OCI-LY1 (cell line): ENCODE results near the gene HEBP2.

ENCODE experiments used
- H2AFZ ChIP-seq: fragments of 200-600 bp; sonication (generic), shearing (Covaris generic); 2 replicates; pipeline ENCODE4 v1.6.0; 2014; ENCODE audit warnings: antibody characterized with exemption, mild to moderate bottlenecking, low read length
- H3F3A ChIP-seq: fragments of 200-600 bp; sonication (generic), shearing (Covaris generic); 2 replicates; pipeline ENCODE4 v1.6.0; 2014; ENCODE audit warnings: mild to moderate bottlenecking, antibody characterized with exemption, low read length, moderate library complexity; ENCODE audit not compliant: insufficient read depth
- H3K27ac ChIP-seq: fragments of 200-600 bp; sonication (generic); 2 replicates; pipeline ENCODE4 v1.5.1; 2014; ENCODE audit warnings: low read length, mixed run types, mild to moderate bottlenecking, low read depth; ENCODE audit not compliant: poor library complexity, severe bottlenecking
- H3K27me3 ChIP-seq: fragments of 200-600 bp; sonication (generic); 2 replicates; pipeline ENCODE4 v1.6.0; 2014; ENCODE audit warnings: antibody characterized with exemption, mild to moderate bottlenecking, low read length, moderate library complexity; ENCODE audit not compliant: insufficient read depth
- H3K36me3 ChIP-seq: fragments of 200-600 bp; sonication (generic); 2 replicates; pipeline ENCODE4 v1.6.1; 2014; ENCODE audit warnings: mild to moderate bottlenecking, antibody characterized with exemption, low read length, moderate library complexity, mixed read lengths; ENCODE audit not compliant: insufficient read depth
- H3K4me1 ChIP-seq: fragments of 200-600 bp; sonication (generic); 2 replicates; pipeline ENCODE4 v1.5.1; 2014; ENCODE audit warnings: mild to moderate bottlenecking, low read length, moderate library complexity; ENCODE audit not compliant: insufficient read depth, severe bottlenecking
- H3K4me2 ChIP-seq: fragments of 200-600 bp; sonication (generic), shearing (Covaris generic); 2 replicates; pipeline ENCODE4 v1.6.1; 2014; ENCODE audit warnings: low read length
- H3K4me3 ChIP-seq: fragments of 200-600 bp; sonication (generic); 2 replicates; pipeline ENCODE4 v1.5.1; 2014; ENCODE audit warnings: low read length, low read depth, mild to moderate bottlenecking, mixed read lengths; ENCODE audit not compliant: poor library complexity, severe bottlenecking
- H3K79me2 ChIP-seq: fragments of 200-600 bp; shearing (Covaris generic); 2 replicates; pipeline ENCODE4 v1.6.1; 2016; ENCODE audit warnings: mixed run types, low read length, mixed read lengths; ENCODE audit not compliant: insufficient read depth
- H3K9ac ChIP-seq: fragments of 200-600 bp; sonication (generic), shearing (Covaris generic); 2 replicates; pipeline ENCODE4 v1.6.1; 2014; ENCODE audit warnings: mild to moderate bottlenecking, low read length, mixed read lengths
- H3K9me2 ChIP-seq: fragments of 200-600 bp; sonication (generic), shearing (Covaris generic); 2 replicates; pipeline ENCODE4 v1.6.1; 2014; ENCODE audit warnings: low read depth, mild to moderate bottlenecking, low read length, mixed read lengths
- H3K9me3 ChIP-seq: fragments of 200-600 bp; shearing (Covaris generic); 2 replicates; pipeline ENCODE4 v1.6.1; 2014; ENCODE audit warnings: low read length, mixed read lengths
- H4K20me1 ChIP-seq: fragments of 200-600 bp; sonication (generic), shearing (Covaris generic); 2 replicates; pipeline ENCODE4 v1.6.0; 2016; ENCODE audit warnings: mild to moderate bottlenecking, low read length; ENCODE audit not compliant: insufficient read depth
- EZH2 ChIP-seq: fragments of 200-600 bp; sonication (generic), shearing (Covaris generic); IDR thresholded peaks from 2 replicates; pipeline ENCODE4 v1.8.0; 2017; ENCODE audit warnings: borderline replicate concordance, mixed run types, mild to moderate bottlenecking, antibody characterized with exemption, low read length, moderate library complexity, mixed read lengths
- TF ChIP-seq, protein P1 (sequence below): fragments of 200-600 bp; sonication (generic), shearing (Covaris generic); IDR thresholded peaks from 2 replicates; pipeline ENCODE4 v1.5.1; 2017; ENCODE audit warnings: mild to moderate bottlenecking, antibody characterized with exemption, low read length, moderate library complexity, mixed read lengths

The HEBP2 gene

DNA sequence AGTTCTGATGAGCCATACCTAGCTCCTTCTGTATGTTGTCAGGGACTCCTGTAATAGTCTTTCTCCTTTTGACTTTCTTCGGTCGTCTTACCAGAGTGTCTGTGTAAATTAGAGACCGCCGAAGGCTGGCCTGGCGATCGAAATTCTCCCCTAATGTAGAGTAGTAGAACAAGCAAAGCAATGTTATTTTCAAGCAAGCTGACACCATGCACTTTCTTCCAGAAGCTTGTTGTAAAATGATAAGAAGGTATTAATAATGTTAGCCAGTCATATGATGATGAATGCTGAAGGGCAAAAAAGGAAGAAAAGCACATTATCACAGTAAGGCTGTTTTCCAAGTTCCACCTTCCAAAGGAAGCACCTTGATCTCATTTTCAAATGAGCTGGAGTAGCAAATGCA, 37.9 kb downstream of the HEBP2 start:
- Histone ChIP-seq H3K9me3 (no peaks in the 10 kb centered on the region), H2AFZ (no peak overlapping the region), H3K36me3 (no peaks in the 10 kb centered on the region), H3K9me2 (no peaks in the 10 kb centered on the region), H4K20me1 (no peaks in the 10 kb centered on the region), H3F3A (no peaks in the 10 kb centered on the region), H3K4me3 (no peak overlapping the region), H3K4me2 (no peak overlapping the region), H3K9ac (no peak overlapping the region), H3K27ac (no peak overlapping the region), H3K79me2 (no peaks in the 10 kb centered on the region), H3K4me1 (no peaks in the 10 kb centered on the region), H3K27me3 (peaks cover 5% of the 10 kb centered on the region; the same call in 1 of the 2 replicates)
- TF ChIP-seq EZH2, result no peak
- TF ChIP-seq, protein P1, sequence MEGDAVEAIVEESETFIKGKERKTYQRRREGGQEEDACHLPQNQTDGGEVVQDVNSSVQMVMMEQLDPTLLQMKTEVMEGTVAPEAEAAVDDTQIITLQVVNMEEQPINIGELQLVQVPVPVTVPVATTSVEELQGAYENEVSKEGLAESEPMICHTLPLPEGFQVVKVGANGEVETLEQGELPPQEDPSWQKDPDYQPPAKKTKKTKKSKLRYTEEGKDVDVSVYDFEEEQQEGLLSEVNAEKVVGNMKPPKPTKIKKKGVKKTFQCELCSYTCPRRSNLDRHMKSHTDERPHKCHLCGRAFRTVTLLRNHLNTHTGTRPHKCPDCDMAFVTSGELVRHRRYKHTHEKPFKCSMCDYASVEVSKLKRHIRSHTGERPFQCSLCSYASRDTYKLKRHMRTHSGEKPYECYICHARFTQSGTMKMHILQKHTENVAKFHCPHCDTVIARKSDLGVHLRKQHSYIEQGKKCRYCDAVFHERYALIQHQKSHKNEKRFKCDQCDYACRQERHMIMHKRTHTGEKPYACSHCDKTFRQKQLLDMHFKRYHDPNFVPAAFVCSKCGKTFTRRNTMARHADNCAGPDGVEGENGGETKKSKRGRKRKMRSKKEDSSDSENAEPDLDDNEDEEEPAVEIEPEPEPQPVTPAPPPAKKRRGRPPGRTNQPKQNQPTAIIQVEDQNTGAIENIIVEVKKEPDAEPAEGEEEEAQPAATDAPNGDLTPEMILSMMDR, result no peak

DNA sequence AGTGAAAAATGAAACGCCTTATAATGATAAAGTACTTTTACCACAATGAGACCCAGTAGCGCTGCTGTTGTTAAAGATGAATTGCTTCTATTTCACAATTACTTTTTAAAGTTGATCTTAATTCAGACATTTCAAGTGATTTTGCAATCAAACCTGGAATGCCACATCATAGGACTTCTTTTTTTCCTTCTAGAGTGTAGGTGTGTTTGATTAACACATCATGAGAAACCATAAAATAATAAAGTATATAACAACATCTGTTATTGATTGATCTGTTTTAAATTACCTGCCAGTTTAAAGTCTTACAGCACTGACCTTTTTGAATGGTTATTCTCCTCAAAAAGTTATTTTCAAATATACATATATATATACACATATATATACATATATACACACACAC, 38.6 kb downstream of the HEBP2 start:
- no peaks in the 10 kb centered on the region for H3K36me3 ChIP-seq

DNA sequence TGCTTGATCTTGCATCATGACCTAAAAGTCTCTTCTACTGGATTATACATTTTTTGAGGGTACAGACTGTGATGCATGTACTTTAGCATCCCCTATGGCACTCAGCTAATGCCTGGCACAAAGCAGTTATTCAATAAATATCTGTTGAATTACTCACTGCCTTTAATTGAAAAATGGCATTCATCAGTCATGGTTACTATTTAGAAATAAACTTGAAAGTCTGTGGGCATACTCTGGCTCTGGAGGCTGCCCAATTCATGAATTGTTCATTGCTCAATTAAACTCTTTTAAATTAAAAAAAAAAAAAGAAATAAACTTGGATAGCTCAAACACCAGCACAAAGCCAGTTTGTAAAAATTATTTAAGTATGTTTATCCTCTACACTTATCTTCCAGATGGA, 40.0 kb downstream of the HEBP2 start:
- no peak for TF ChIP-seq EZH2
- TF ChIP-seq, protein P1, result no peak
- Histone ChIP-seq H3K9me2 (no peaks in the 10 kb centered on the region), H3K27ac (no peak overlapping the region), H3K36me3 (no peaks in the 10 kb centered on the region), H4K20me1 (no peaks in the 10 kb centered on the region), H3K9me3 (no peaks in the 10 kb centered on the region), H3K79me2 (no peaks in the 10 kb centered on the region), H2AFZ (no peak overlapping the region), H3K27me3 (peaks cover 5% of the 10 kb centered on the region; the same call in 1 of the 2 replicates), H3F3A (no peaks in the 10 kb centered on the region), H3K4me3 (no peak overlapping the region), H3K9ac (no peak overlapping the region), H3K4me1 (no peaks in the 10 kb centered on the region), H3K4me2 (no peak overlapping the region)

More for the DNA sequence above, 38.6 kb downstream of the HEBP2 start:
- no peak overlapping the region for H3K9ac ChIP-seq
- no peak overlapping the region for H3K4me2 ChIP-seq
- no peaks in the 10 kb centered on the region for H3K9me2 ChIP-seq
- H3K4me3 ChIP-seq, result no peak overlapping the region
- no peaks in the 10 kb centered on the region for H3K4me1 ChIP-seq
- no peaks in the 10 kb centered on the region for H3K79me2 ChIP-seq
- H3K27me3 ChIP-seq, result peaks cover 5% of the 10 kb centered on the region; the same call in 1 of the 2 replicates
- H4K20me1 ChIP-seq, result no peaks in the 10 kb centered on the region
- no peak overlapping the region for H3K27ac ChIP-seq
- no peak overlapping the region for H2AFZ ChIP-seq
- no peak for TF ChIP-seq EZH2
- TF ChIP-seq, protein P1, result no peak
- H3F3A ChIP-seq, result no peaks in the 10 kb centered on the region
- H3K9me3 ChIP-seq, result no peaks in the 10 kb centered on the region
